GM12878 (cell line): Measurements from ENCODE around the gene LIF. TPM values are rescaled to one million over a fixed set of nuclear protein-coding genes. Genes with fewer than 3 reads are reported as not detected.

Experiments
- ATAC-seq: fragments of 200-7000 bp; cut with Tn5 transposase; 3 replicates; pipeline ENCODE4 v1.9.1; 2020; ENCODE audit warnings: mild to moderate bottlenecking, moderate library complexity
- Bru-seq: library from RNA; stranded (reverse); fragments of 400-500 nt; gene quantifications from one replicate; lab custom pipeline; 2021; lab: Mats Ljungman, UMichigan
- BruChase-seq, 2 experiments: library from RNA; stranded (reverse); fragments of 400-500 nt; gene quantifications; one replicate each; lab custom pipeline; 2021; lab: Mats Ljungman, UMichigan
- BruUV-seq: library from RNA; stranded (reverse); fragments of 400-500 nt; replicated peaks from 2 replicates; lab custom pipeline; 2021; lab: Mats Ljungman, UMichigan
- CTCF ChIA-PET: fragments of 300-600 bp; sonication (Branson Sonifier 250); formaldehyde crosslinking; extraction: SDS; loops from one replicate; lab custom pipeline; 2021; ENCODE audit warnings: inconsistent platforms; lab: Yijun Ruan, JAX
- POLR2A ChIA-PET: fragments of 350-600 bp; formaldehyde crosslinking; extraction: SDS; loops from one replicate; lab custom pipeline; 2021; ENCODE audit warnings: inconsistent platforms; lab: Charles Lee
- RAD21 ChIA-PET: fragments of 300-600 bp; sonication (Branson Sonifier 250); formaldehyde crosslinking; loops from one replicate; lab custom pipeline; 2023; ENCODE audit warnings: antibody characterized with exemption; ENCODE audit not compliant: unreplicated experiment; lab: Charles Lee
- SMC1A ChIA-PET: fragments of 300-600 bp; sonication (Branson Sonifier 250); formaldehyde crosslinking; loops from one replicate; lab custom pipeline; 2023; ENCODE audit not compliant: unreplicated experiment, uncharacterized antibody; lab: Charles Lee
- DNase-seq: peaks from one replicate; pipeline ENCODE4 v3.0.0-alpha.2; 2011; ENCODE audit warnings: low read depth, low spot score
- FAIRE-seq: peaks from 3 replicates; lab custom pipeline; 2011; peaks lifted over from hg19 to GRCh38; lab: Jason Lieb, UNC
- H2AFZ ChIP-seq: 2 replicates; pipeline ENCODE4 v1.6.0; 2011; ENCODE audit warnings: low read depth, low read length, control low read depth; ENCODE audit not compliant: control insufficient read depth
- H3K27ac ChIP-seq: 2 replicates; pipeline ENCODE4 v1.5.1; 2011; ENCODE audit warnings: control low read depth; ENCODE audit not compliant: control insufficient read depth, insufficient read depth
- H3K27me3 ChIP-seq, 2 experiments: replicated peaks in 1 of 2; 2 replicates each; pipeline versions ENCODE4 v1.6.0 to v1.6.1; 2011; ENCODE audit warnings: low read length in 1 of 2; ENCODE audit not compliant: control insufficient read depth in 2 of 2, insufficient read depth in 2 of 2
- H3K36me3 ChIP-seq, 2 experiments: 2 replicates each; pipeline ENCODE4 v1.5.1; 2011; ENCODE audit warnings: low read length in 1 of 2; ENCODE audit not compliant: control insufficient read depth in 2 of 2, insufficient read depth in 2 of 2
- H3K4me1 ChIP-seq: 2 replicates; pipeline ENCODE4 v1.6.1; 2011; ENCODE audit warnings: mild to moderate bottlenecking, low read length, moderate library complexity, mixed read lengths; ENCODE audit not compliant: control insufficient read depth, insufficient read depth
- H3K4me2 ChIP-seq: 2 replicates; pipeline ENCODE4 v1.6.0; 2011; ENCODE audit warnings: control low read depth; ENCODE audit not compliant: control insufficient read depth, insufficient read depth
- H3K4me3 ChIP-seq: fragments of 200-600 bp; sonication (generic); 2 replicates; pipeline ENCODE4 v1.5.1; 2016
- H3K79me2 ChIP-seq: 2 replicates; pipeline ENCODE4 v1.6.0; 2011; ENCODE audit warnings: low read length; ENCODE audit not compliant: control insufficient read depth, insufficient read depth
- H3K9ac ChIP-seq: 2 replicates; pipeline ENCODE4 v1.8.0; 2011; ENCODE audit warnings: low read length, control low read depth, mixed read lengths; ENCODE audit not compliant: control insufficient read depth, insufficient read depth
- H3K9me3 ChIP-seq: replicated peaks from 3 replicates; pipeline ENCODE4 v1.5.1; 2011; ENCODE audit warnings: mild to moderate bottlenecking, low read length; ENCODE audit not compliant: control insufficient read depth, insufficient read depth
- H4K20me1 ChIP-seq: 2 replicates; pipeline ENCODE4 v1.6.0; 2011; ENCODE audit not compliant: control insufficient read depth, insufficient read depth
- BACH1 ChIP-seq: fragments of 450-650 bp; IDR thresholded peaks from 2 replicates; pipeline ENCODE4 v1.6.1; 2017; ENCODE audit warnings: mild to moderate bottlenecking, borderline replicate concordance
- BHLHE40 ChIP-seq, 2 experiments: fragments of 450-650 bp in 1 of 2; IDR thresholded peaks; 2 replicates each; pipeline ENCODE4 v1.6.1; 2011 to 2017; ENCODE audit warnings: low read depth in 2 of 2, borderline replicate concordance in 1 of 2, improper control_type of control experiment in 1 of 2, low read length in 1 of 2, mild to moderate bottlenecking in 1 of 2
- EGR1 ChIP-seq, 2 experiments: IDR thresholded peaks; 1 replicate in 1 of 2; 2 replicates in 1 of 2; pipeline ENCODE4 v1.6.1; 2011 to 2012; ENCODE audit warnings: low read depth in 2 of 2, low read length in 2 of 2, borderline replicate concordance in 1 of 2, mild to moderate bottlenecking in 1 of 2, moderate library complexity in 1 of 2
- EP300 ChIP-seq, 2 experiments: fragments of 150-350 bp in 1 of 2; IDR thresholded peaks; 2 replicates each; pipeline ENCODE4 v1.6.1; 2011 to 2012; ENCODE audit warnings: low read depth in 2 of 2, low read length in 2 of 2, borderline replicate concordance in 1 of 2, improper control_type of control experiment in 1 of 2, inconsistent platforms in 1 of 2; ENCODE audit not compliant: control insufficient read depth in 1 of 2
- GATAD2B ChIP-seq: fragments of 450-650 bp; conservative IDR thresholded peaks from 2 replicates; pipeline ENCODE4 v1.6.1; 2017; ENCODE audit warnings: low read depth, mild to moderate bottlenecking, moderate library complexity
- IKZF1 ChIP-seq: fragments of 450-650 bp; conservative IDR thresholded peaks from 2 replicates; pipeline ENCODE4 v1.6.1; 2017; ENCODE audit warnings: antibody characterized with exemption, mild to moderate bottlenecking
- SMC3 ChIP-seq: IDR thresholded peaks from 2 replicates; pipeline ENCODE4 v1.6.1; 2011; ENCODE audit warnings: low read length, improper control_type of control experiment, borderline replicate concordance
- SUZ12 ChIP-seq: fragments of 200-600 bp; sonication (generic); IDR thresholded peaks from one replicate; pipeline ENCODE4 v1.6.1; 2018; ENCODE audit warnings: antibody characterized with exemption, mild to moderate bottlenecking; ENCODE audit not compliant: unreplicated experiment
- WGBS: methylation state at CpG from one replicate; pipeline ENCODE4 v1.1.6; 2016; ENCODE audit warnings: low lambda C conversion rate; ENCODE audit not compliant: insufficient replicate concordance, insufficient coverage; ENCODE audit errors: missing lambda C conversion rate; 5-methylcytosine and 5-hydroxymethylcytosine counted together
- in situ Hi-C: fragments of 300-500 bp; cut with MboI; formaldehyde crosslinking; loops from 9 replicates; pipeline ENCODE4 v1.14.3; 2018; ENCODE audit warnings: mixed read lengths
- intact Hi-C: fragments of 100-400 bp; cut with micrococcal nuclease; formaldehyde crosslinking; loops from one replicate; pipeline ENCODE4 v1.14.2; 2022; ENCODE audit not compliant: unreplicated experiment
- long read RNA-seq, 2 experiments: library from polyadenylated mRNA; unstranded; transcript quantifications; one replicate each; pipeline ENCODE4 v2.0.0, GENCODE V29; 2019 to 2020
- polyA minus RNA-seq, 3 experiments: library from RNA; depleted of rRNA, polyadenylated mRNA; stranded (reverse); fragments of >200 nt; gene quantifications; 2 replicates each; pipeline ENCODE4 v1.2.3, GENCODE V29; 2011
- polyA plus RNA-seq, 11 experiments: library from polyadenylated mRNA; depleted of rRNA in 4 of 11; unstranded in 6 of 11; stranded (reverse) in 5 of 11; fragments of >200 nt; fragmentation: Nextera tagmentation in 4 of 11; fragmentation: Illumina TruSeq in 1 of 11; extraction: Ambion mirVana in 4 of 11; extraction: Trizol in 1 of 11; gene quantifications; 1 replicate in 1 of 11; 2 replicates in 10 of 11; pipeline versions ENCODE4 v1.2.1 to v1.2.3, GENCODE V29; 2011 to 2016; ENCODE audit warnings: inconsistent platforms in 2 of 11, missing spikeins in 2 of 11, low read depth in 1 of 11
- total RNA-seq, 4 experiments: library from RNA; depleted of rRNA in 3 of 4; stranded (reverse); fragments of >200 nt in 3 of 4; fragmentation: Illumina TruSeq in 1 of 4; extraction: Trizol in 1 of 4; gene quantifications; 2 replicates each; pipeline versions ENCODE4 v1.2.1 to v1.2.3, GENCODE V29; 2013 to 2021

LIF gene
- total RNA-seq (2013; cell fraction: nucleolus; rRNA removed): 0.73 and 0.75 TPM in 2 replicates
- total RNA-seq (2014; rRNA removed) (0.98 and 1.0 TPM in 2 replicates), total RNA-seq (2014; rRNA removed; fragmentation: Illumina TruSeq; extraction: Trizol) (0.63 and 0.83 TPM in 2 replicates), total RNA-seq (2021) (1.9 and 2.3 TPM in 2 replicates), polyA plus RNA-seq (2011; rRNA removed) (1.9 and 3.4 TPM in 2 replicates), polyA plus RNA-seq (2014; fragmentation: Illumina TruSeq; extraction: Trizol) (0.49 and 0.84 TPM in 2 replicates), polyA plus RNA-seq (2014; fragmentation: Nextera tagmentation; extraction: Ambion mirVana) (under 1 TPM; 0.05 to 0.09 TPM), polyA plus RNA-seq (2014; rRNA removed) (1.6 and 2.4 TPM in 2 replicates), polyA plus RNA-seq (2016; fragmentation: Nextera tagmentation; extraction: Ambion mirVana) (1 to 10 TPM in 1 of 2 experiments, under 1 TPM in 1; 0.92 to 1.3 TPM), polyA minus RNA-seq (2011; rRNA and poly(A)+ RNA removed) (5.6 and 7.5 TPM in 2 replicates), Bru-seq, nascent RNA (percentile 34 among the genes with signal in this experiment), BruChase-seq, experiment 1, labeled RNA remaining after a 6-hour chase (percentile 34 among the genes with signal in this experiment), BruChase-seq, experiment 2, labeled RNA remaining after a 2-hour chase (percentile 43 among the genes with signal in this experiment)
- 0.59 TPM for polyA plus RNA-seq (2011; ENCODE audit: low read depth)
- 2.7 and 4.2 TPM in 2 replicates for polyA plus RNA-seq (2011; cell fraction: cytosol; rRNA removed)
- 15.3 and 18.3 TPM in 2 replicates for polyA plus RNA-seq (2011; cell fraction: nucleus; rRNA removed)
- polyA plus RNA-seq (2012): 0.90 and 1.6 TPM in 2 replicates
- polyA minus RNA-seq (2011; cell fraction: cytosol; rRNA and poly(A)+ RNA removed): 0.94 and 2.7 TPM in 2 replicates
- 4.2 and 5.3 TPM in 2 replicates for polyA minus RNA-seq (2011; cell fraction: nucleus; rRNA and poly(A)+ RNA removed)
- long read RNA-seq, experiment 1: 0 reads
- long read RNA-seq, experiment 2: 0 reads

GRCh38 chr22:30245985-30246813, at the start of gene LIF:
Gene LIF (minus strand): TSS chr22:30246759. CDS start chr22:30246695, 64 bp downstream.
- ChIA-PET RAD21 (interaction anchor here (0.6 kb wide), 1 partner anchor 456 kb away, joined by 3 read pairs; no protein-coding TSS in a partner anchor), SMC1A (no interaction called here), CTCF (no interaction called here), POLR2A (no interaction called here)
- in situ Hi-C loops (no loop called here), intact Hi-C loops (no loop called here)
- Histone ChIP-seq H3K27ac (no peak within 1 kb of the TSS), H3K27me3 (peaks cover 3 to 4% of the 10 kb centered on the region in 2 experiments; a peak in 2 of 4 replicates), H4K20me1 (no peaks in the 10 kb centered on the region), H3K4me3 (peak within 1 kb of the TSS; percentile 59), H3K4me2 (peak within 1 kb of the TSS; percentile 72), H2AFZ (peak within 1 kb of the TSS; percentile 65), H3K4me1 (no peaks in the 10 kb centered on the region), H3K79me2 (no peaks in the 10 kb centered on the region), H3K9ac (no peak within 1 kb of the TSS), H3K9me3 (no peaks in the 10 kb centered on the region), H3K36me3 (no peaks in the 10 kb centered on the region)
- 0 out of 4 replicates have a peak, but pooled peaks of 1 of the 2 experiments have one; percentile 12 for TF ChIP-seq BHLHE40 (IDR thresholded peaks at IDR 0.05; ENCODE audit: borderline replicate concordance in 1 of 2, low read depth in 2 of 2, low read length in 1 of 2)
- peak; percentile 69 for TF ChIP-seq SUZ12
- 0 out of 2 replicates have a peak, but pooled peaks have one; percentile 28 for TF ChIP-seq IKZF1
- 0 out of 3 replicates have a peak, but pooled peaks of 1 of the 2 experiments have one; percentile 7 for TF ChIP-seq EGR1 (IDR thresholded peaks at IDR 0.05; ENCODE audit: borderline replicate concordance in 1 of 2, low read depth in 2 of 2, low read length in 2 of 2)
- TF ChIP-seq BACH1: 0 out of 2 replicates have a peak, but pooled peaks have one; percentile 21
- peak; percentile 50; the same call in 1 of the 2 replicates for TF ChIP-seq GATAD2B
- no peak for TF ChIP-seq EP300 (IDR thresholded peaks at IDR 0.05; ENCODE audit: borderline replicate concordance in 1 of 2, control insufficient read depth in 1 of 2, low read depth in 2 of 2, low read length in 2 of 2)
- TF ChIP-seq SMC3: no peak
- no TSS peak for BruUV-seq
- peak; percentile 71 for ATAC-seq
- 12% methylated on average over 60 of the region's 64 CpGs for WGBS
- no peak for DNase-seq
- no peak for FAIRE-seq
